Measurements from ENCODE around the gene IFI27L2.

DNA sequence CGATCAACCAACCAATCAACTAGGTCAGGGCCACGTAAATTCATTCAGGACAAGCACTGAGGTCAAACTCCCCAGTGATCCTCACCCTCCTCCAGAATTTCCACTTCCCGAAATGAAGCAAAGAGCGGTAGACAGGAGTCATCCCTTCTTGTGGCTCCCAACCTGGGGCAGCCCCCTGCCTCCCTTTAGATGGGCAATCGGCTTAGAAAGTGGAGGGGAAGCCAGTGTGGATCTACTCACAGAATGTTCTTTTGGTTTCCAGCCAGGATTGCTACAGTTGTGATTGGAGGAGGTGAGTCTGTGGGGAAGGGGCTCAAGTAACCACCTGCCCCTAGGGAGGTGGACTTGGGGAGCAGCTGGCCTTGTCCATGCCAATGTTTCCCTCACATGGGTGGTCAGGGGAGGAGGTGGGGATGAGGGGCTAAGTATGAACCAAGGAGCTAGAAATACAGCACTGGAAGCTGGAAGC lies 14.8 kb downstream of the IFI27L2 start:
- TF ChIP-seq, protein P1, sequence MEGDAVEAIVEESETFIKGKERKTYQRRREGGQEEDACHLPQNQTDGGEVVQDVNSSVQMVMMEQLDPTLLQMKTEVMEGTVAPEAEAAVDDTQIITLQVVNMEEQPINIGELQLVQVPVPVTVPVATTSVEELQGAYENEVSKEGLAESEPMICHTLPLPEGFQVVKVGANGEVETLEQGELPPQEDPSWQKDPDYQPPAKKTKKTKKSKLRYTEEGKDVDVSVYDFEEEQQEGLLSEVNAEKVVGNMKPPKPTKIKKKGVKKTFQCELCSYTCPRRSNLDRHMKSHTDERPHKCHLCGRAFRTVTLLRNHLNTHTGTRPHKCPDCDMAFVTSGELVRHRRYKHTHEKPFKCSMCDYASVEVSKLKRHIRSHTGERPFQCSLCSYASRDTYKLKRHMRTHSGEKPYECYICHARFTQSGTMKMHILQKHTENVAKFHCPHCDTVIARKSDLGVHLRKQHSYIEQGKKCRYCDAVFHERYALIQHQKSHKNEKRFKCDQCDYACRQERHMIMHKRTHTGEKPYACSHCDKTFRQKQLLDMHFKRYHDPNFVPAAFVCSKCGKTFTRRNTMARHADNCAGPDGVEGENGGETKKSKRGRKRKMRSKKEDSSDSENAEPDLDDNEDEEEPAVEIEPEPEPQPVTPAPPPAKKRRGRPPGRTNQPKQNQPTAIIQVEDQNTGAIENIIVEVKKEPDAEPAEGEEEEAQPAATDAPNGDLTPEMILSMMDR (IDR thresholded peaks at IDR 0.05; ENCODE audit: insufficient read depth, low read length, poor library complexity, severe bottlenecking): no peak
- no peak for TF ChIP-seq EZH2phosphoT487 (conservative IDR thresholded peaks at IDR 0.05; ENCODE audit: low read length)
